ENCODE data around the gene PI16.

- TF ChIP-seq CTCF (IDR thresholded peaks at IDR 0.05) = no peak
- no peak for TF ChIP-seq REST (IDR thresholded peaks at IDR 0.05; ENCODE audit: low read depth, low read length)
Observed at GRCh38 chr6:36929607-36930006, 24.9 kb upstream of the PI16 start.
